GM18867 (cell line): ENCODE data around the gene TDRKH.

Experiments used
- ATAC-seq: cut with Tn5 transposase; IDR thresholded peaks from one replicate; pipeline ENCODE4 v1.9.1; 2021; ENCODE audit warnings: mild to moderate bottlenecking, moderate library complexity; ENCODE audit not compliant: unreplicated experiment

TDRKH gene

GRCh38 chr1:151825204-151825603 is 34.9 kb upstream of the TDRKH start:
- ATAC-seq: no peak

- ATAC-seq: no peak
These were observed 32.9 kb upstream of the TDRKH start for GRCh38 chr1:151823175-151823574.

GRCh38 chr1:151822404-151822803 is 32.1 kb upstream of the TDRKH start:
- ATAC-seq: no peak

- ATAC-seq: no peak
These were observed 30.6 kb upstream of the TDRKH start for GRCh38 chr1:151820940-151821339.

GRCh38 chr1:151819976-151820623 is 29.8 kb upstream of the TDRKH start:
- ATAC-seq: no peak

GRCh38 chr1:151819227-151819835 is 29.0 kb upstream of the TDRKH start:
- ATAC-seq: no peak

- no peak for ATAC-seq
These were observed 27.0 kb upstream of the TDRKH start for GRCh38 chr1:151817353-151817730.

- no peak for ATAC-seq
These were observed 26.4 kb upstream of the TDRKH start for GRCh38 chr1:151816548-151817352.

- ATAC-seq: no peak
These were observed 25.5 kb upstream of the TDRKH start for GRCh38 chr1:151815716-151816327.

GRCh38 chr1:151814971-151815545 is 24.8 kb upstream of the TDRKH start:
- no peak for ATAC-seq

- ATAC-seq: no peak
These were observed 24.1 kb upstream of the TDRKH start for GRCh38 chr1:151814426-151814825.

- ATAC-seq: no peak
These were observed 23.1 kb upstream of the TDRKH start for GRCh38 chr1:151813271-151813977.

- ATAC-seq: no peak
These were observed 20.9 kb upstream of the TDRKH start for GRCh38 chr1:151811181-151811580.

- ATAC-seq: no peak
These were observed 19.8 kb upstream of the TDRKH start for GRCh38 chr1:151809985-151810556.

GRCh38 chr1:151809290-151809984 is 19.1 kb upstream of the TDRKH start:
- ATAC-seq: no peak

- ATAC-seq: no peak
These were observed 17.5 kb upstream of the TDRKH start for GRCh38 chr1:151807766-151808165.

- ATAC-seq: no peak
These were observed 16.8 kb upstream of the TDRKH start for GRCh38 chr1:151807131-151807530.

- ATAC-seq: no peak
These were observed 15.9 kb upstream of the TDRKH start for GRCh38 chr1:151806170-151806569.

GRCh38 chr1:151805066-151805820 is 14.9 kb upstream of the TDRKH start, which contains the start of gene LINGO4:
Gene LINGO4 (minus strand): TSS chr1:151805419. CDS start chr1:151802704, 2,715 bp downstream.
- no peak for ATAC-seq
